Chondrocyte (in vitro differentiated cells): ENCODE data around the gene ENOX2. TPM values are rescaled to one million over a fixed set of nuclear protein-coding genes. Genes with fewer than 3 reads are reported as not detected.

Experiments used
- DNase-seq: peaks from one replicate; pipeline ENCODE4 v3.0.0; 2021; ENCODE audit warnings: mixed read lengths, low spot score
- H3K27ac Mint-ChIP-seq: one replicate; pipeline ENCODE4 v1.8.0; 2021; ENCODE audit warnings: mild to moderate bottlenecking, moderate library complexity, mixed read lengths; ENCODE audit not compliant: unreplicated experiment
- H3K27me3 Mint-ChIP-seq: 2 replicates; pipeline ENCODE4 v1.8.0; 2021; ENCODE audit warnings: low read depth, mixed read lengths
- H3K36me3 Mint-ChIP-seq: 2 replicates; pipeline ENCODE4 v1.8.0; 2021; ENCODE audit warnings: low read depth, mixed read lengths
- H3K4me1 Mint-ChIP-seq: 2 replicates; pipeline ENCODE4 v1.8.0; 2021; ENCODE audit warnings: low read depth, mild to moderate bottlenecking, mixed read lengths
- H3K4me3 Mint-ChIP-seq: one replicate; pipeline ENCODE4 v1.8.0; 2021; ENCODE audit warnings: mild to moderate bottlenecking, moderate library complexity, mixed read lengths; ENCODE audit not compliant: unreplicated experiment
- H3K9me3 Mint-ChIP-seq: 2 replicates; pipeline ENCODE4 v1.8.0; 2021; ENCODE audit warnings: low read depth, mixed read lengths
- CTCF ChIP-seq: fragments of 200-600 bp; sonication (generic); IDR thresholded peaks from 2 replicates; pipeline ENCODE4 v1.5.0; 2021; ENCODE audit warnings: antibody characterized with exemption, mild to moderate bottlenecking, moderate library complexity
- total RNA-seq: library from RNA; stranded (reverse); gene quantifications from 3 replicates; pipeline ENCODE4 v1.2.1, GENCODE V29; 2021

Gene ENOX2
- total RNA-seq, 1 donor from 2014 or later = 13.7 TPM

GRCh38 chrX:130738638-130739195, 164.3 kb downstream of the ENOX2 start:
- no peaks in the 10 kb centered on the region for H3K27me3 Mint-ChIP-seq
- TF ChIP-seq CTCF = no peak
- DNase-seq = no peak
- H3K4me1 Mint-ChIP-seq = no peaks in the 10 kb centered on the region
- no peak overlapping the region for H3K27ac Mint-ChIP-seq
- no peak overlapping the region for H3K4me3 Mint-ChIP-seq
- H3K9me3 Mint-ChIP-seq = no peaks in the 10 kb centered on the region
- no peaks in the 10 kb centered on the region for H3K36me3 Mint-ChIP-seq

GRCh38 chrX:130734713-130735112, 168.3 kb downstream of the ENOX2 start:
- Mint-ChIP-seq H3K9me3 (peaks cover 18% of the 10 kb centered on the region), H3K27me3 (no peaks in the 10 kb centered on the region), H3K4me3 (no peak overlapping the region), H3K4me1 (no peaks in the 10 kb centered on the region), H3K36me3 (peaks cover 7% of the 10 kb centered on the region), H3K27ac (no peak overlapping the region)
- no peak for DNase-seq
- no peak for TF ChIP-seq CTCF

GRCh38 chrX:130728208-130728607, 174.8 kb downstream of the ENOX2 start:
- DNase-seq = no peak
- H3K27ac Mint-ChIP-seq = no peak overlapping the region
- no peak overlapping the region for H3K4me3 Mint-ChIP-seq
- TF ChIP-seq CTCF = no peak
- H3K27me3 Mint-ChIP-seq = no peaks in the 10 kb centered on the region
- peaks cover 17% of the 10 kb centered on the region for H3K36me3 Mint-ChIP-seq
- peaks cover 35% of the 10 kb centered on the region for H3K9me3 Mint-ChIP-seq
- H3K4me1 Mint-ChIP-seq = no peaks in the 10 kb centered on the region

- TF ChIP-seq CTCF = no peak
- DNase-seq = no peak
- Mint-ChIP-seq H3K4me3 (no peak overlapping the region), H3K27ac (no peak overlapping the region), H3K4me1 (no peaks in the 10 kb centered on the region), H3K36me3 (peaks cover 10% of the 10 kb centered on the region), H3K9me3 (peaks cover 22% of the 10 kb centered on the region), H3K27me3 (no peaks in the 10 kb centered on the region)
These were observed 176.3 kb downstream of the ENOX2 start for GRCh38 chrX:130726661-130727060.

- TF ChIP-seq CTCF = no peak
- H3K27ac Mint-ChIP-seq = no peak overlapping the region
- DNase-seq = no peak
- peaks cover 17% of the 10 kb centered on the region for H3K9me3 Mint-ChIP-seq
- H3K4me3 Mint-ChIP-seq = no peak overlapping the region
- H3K4me1 Mint-ChIP-seq = no peaks in the 10 kb centered on the region
- H3K36me3 Mint-ChIP-seq = peaks cover 10% of the 10 kb centered on the region
- H3K27me3 Mint-ChIP-seq = no peaks in the 10 kb centered on the region
These were observed 177.5 kb downstream of the ENOX2 start for GRCh38 chrX:130725519-130725918.
